Amniotic stem cell (primary cell): ENCODE results near the gene TFR2.

Source experiments
- DNase-seq: peaks from one replicate; lab custom pipeline; 2025; lab: John Stamatoyannopoulos, UW

TFR2 gene

DNA sequence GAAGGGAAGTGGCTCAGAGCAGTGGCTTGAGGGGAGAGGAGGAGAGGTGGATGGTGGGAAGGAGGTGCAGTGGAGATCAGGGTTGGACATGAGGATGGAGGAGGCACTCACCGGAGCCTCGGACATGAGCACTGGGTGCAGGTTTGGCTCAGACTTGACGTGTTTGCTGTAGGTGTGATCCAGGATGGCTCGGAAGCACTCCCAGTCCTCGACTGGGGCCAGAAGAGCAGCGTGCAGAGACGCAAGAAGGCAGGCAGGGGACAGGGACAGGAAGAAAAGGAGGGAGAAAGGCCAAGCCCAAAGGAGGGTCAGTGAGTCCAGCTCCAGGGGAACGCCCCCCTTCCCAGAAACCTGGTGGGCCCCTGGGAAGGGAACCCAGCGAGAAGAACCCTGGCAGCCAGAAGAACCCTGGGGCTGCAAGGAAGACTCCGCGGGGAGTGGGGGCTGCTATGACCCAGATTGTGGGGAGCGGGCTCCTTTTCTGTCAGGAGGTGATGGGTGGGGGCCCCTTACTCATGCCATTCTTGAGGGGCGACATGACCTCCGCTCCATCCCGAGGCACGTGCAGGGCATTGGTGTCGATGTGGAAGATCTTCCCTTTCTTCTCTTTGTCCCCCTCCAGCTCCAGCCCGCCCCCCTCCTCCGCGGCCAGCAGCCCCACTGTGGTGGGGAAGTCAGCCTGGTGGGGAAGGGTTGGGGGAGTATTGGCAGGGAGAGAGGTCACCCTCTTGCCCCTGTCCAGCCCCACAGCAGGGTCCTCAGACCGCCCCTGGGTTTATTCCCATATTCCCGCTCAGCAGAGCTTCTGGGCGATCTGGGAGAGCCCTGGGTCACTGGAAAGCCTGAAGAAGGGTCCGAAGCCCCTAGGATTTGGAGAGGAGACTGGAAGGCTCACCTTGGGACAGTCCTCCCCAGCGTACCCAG, 13.8 kb upstream of the TFR2 start:
- DNase-seq = no peak

DNA sequence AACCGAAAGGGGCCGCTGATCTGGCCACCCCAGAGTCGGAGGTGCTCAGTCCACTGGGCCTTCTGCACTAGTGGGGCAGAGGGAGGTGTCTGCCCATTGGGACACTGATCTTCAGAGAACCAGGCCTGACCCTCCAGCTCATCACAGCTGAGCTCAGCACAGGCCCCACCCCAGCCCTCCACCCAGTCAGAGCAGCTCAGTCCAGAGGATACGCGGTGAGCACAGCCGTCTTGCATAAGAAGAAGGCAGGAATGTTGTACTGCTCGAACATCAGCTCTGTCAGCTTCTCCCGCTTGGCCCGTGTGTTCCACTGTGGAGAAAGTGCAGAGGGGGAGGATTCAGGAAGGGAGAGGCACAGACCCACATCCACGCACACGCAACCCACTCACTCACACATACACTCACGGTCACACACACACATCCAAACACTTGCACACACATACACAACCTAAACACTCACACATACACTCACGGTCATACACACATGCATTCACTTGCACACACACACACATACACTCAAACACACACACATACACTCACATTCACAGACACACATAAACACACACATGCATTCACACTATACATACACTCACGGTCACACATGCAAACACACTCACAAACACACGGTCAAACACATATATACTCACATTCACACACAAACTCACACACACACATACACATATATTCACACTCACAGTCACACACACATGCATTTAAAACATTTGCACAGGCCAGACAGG, 8.6 kb upstream of the TFR2 start:
- DNase-seq = no peak

- no peak for DNase-seq
These were observed 1.2 kb upstream of the TFR2 start for GRCh38 chr7:100642534-100642907.

DNA sequence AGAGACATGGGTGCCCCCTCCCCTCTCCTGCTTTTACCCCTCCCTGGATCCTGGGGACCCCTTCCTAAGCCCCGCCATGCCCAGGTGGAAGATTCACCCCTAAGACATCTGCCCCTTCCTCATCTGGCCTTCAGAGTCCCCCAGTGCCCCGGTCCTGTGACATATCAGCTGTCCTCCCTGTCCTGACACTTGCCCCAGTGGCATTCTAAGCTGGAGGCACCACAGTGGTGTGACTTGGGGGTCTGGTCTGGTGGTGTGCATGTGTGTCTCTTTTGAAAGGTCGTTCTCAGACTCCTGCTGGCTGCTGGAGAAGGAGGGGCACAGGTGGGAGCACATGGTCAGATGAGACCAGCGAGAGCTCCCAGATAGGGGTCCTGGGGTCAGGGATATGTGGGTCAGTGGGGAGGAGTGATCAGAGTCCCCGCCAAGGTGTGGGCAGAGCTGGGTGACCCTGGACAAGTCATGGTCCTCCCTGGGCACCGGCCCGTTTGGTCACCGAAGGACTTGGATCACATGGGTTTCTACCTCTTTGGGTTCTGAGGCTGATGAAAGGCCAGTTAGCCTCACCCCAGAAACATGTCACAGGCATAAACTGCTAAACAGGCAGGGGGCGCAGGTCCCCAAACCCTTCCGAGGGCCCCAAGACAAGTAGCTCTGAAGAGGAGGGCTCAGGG, 645 bp upstream of the TFR2 start:
- no peak for DNase-seq

DNA sequence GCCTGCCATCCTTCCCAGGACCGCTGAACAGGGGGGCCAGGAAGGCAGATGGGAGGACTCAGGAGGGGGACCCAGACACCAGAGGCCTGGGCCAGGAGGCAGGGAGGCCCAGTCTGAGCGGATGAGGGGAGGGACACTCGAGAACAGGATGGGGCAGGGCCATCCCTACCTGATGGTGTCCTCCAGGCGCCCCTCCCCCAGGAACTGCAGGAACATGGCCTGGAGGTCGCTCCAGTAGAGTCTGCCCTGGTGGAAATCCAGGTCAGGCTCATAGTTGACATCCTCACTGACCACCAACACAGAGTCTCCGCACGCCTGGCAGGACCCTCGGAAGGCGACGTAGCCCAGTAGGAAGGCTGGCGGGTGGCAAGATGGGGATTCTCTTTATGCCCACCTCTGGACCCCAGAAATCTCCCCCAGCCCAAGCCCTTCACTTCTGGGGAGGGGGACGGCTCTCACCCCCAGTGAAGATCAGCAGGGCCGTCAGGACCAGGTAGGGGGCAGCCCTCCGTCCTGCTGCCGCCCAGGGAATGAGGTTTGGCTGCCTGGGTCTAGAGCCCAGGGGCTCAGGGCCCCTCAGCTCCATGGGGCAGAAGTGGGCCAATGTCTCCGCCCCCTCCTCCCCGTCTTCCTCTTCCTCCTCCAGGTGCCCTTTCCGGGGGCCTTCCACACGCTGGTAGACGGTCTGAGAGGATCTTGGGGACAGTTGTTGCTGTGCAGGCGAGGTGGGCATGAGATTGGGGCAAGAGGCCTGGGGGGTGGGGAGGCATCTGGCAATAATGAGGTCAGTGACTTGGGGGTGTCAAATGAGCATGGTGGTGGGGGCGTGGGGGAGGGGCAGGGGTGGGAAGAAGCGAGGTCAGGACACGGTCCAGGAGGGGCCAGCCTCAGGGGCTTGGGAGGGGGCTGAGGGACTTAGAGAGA, 573 bp downstream of the TFR2 start:
- DNase-seq = no peak

DNA sequence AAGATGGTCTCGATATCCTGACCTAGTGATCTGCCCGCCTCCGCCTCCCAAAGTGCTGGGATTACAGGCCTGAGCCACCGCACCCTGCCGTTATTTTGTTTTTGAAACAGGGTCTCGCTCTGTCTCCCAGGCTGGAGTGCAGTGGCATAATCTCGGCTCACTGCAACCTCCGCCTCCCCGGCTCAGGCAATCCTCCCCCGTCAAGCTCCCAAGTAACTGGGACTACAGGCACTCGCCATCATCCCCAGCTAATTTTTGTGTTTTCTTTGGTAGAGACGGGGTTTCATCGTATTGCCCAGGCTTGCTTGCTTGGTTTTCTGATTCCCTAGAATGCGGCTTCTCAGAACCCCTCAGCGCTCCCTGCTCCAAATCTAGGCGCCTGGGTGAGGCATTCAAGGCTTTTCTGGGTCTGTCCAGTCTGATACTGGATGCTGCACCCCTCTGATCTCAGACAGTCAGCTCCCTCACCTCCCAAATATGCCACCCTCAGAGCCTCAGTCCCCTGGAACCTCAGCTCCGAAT, 1.3 kb downstream of the TFR2 start:
- no peak for DNase-seq

GRCh38 chr7:100632951-100633717, 8.2 kb downstream of the TFR2 start:
- no peak for DNase-seq

DNA sequence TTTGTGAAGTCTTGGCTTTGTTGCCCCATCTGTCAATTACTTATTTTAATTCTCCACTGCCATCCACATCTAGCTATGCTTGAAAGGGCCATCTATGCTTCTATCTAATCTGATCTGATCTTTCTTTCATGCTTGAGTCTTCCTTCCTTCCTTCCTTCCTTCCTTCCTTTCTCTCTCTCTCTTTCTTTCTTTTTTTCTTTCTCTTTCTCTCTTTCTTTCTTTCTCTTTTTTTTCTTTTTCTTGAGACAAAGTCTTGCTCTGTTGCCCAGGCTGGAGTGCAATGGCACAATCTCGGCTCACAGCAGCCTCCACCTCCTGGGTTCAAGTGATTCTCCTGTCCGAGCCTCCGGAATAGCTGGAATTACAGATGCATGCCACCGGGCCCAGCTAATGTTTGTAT, 11.3 kb downstream of the TFR2 start:
- no peak for DNase-seq

DNA sequence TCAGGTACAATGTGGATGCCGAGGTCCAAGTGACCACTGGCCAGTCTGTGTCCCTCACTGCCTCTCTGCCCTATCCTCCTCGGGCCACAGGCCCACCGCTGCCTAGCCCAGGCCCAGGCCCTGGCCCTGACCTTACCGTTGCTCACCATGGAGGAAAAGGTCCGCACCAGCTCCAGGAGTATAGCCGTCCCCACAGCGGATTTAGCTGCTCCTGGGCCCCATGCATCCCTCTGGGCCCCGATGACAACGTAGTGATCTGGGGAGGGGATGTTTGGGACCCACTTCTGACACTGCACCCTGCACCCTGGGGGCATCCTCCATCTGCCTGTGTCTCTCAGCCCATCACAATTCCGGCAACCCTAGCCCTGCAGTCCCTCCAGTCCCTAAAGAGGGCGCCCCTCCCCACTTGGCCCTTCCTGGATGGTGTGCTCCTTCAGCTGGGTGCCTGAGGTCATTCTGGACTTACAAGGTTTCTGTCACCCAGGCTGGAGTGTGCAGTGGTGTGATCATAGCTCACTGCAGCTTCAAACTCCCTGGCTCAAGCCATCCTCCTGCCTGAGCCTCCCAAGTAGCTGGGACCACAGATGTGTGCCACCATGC, 12.1 kb downstream of the TFR2 start:
- no peak for DNase-seq

- no peak for DNase-seq
These were observed 14.2 kb downstream of the TFR2 start for GRCh38 chr7:100627238-100627549.

DNA sequence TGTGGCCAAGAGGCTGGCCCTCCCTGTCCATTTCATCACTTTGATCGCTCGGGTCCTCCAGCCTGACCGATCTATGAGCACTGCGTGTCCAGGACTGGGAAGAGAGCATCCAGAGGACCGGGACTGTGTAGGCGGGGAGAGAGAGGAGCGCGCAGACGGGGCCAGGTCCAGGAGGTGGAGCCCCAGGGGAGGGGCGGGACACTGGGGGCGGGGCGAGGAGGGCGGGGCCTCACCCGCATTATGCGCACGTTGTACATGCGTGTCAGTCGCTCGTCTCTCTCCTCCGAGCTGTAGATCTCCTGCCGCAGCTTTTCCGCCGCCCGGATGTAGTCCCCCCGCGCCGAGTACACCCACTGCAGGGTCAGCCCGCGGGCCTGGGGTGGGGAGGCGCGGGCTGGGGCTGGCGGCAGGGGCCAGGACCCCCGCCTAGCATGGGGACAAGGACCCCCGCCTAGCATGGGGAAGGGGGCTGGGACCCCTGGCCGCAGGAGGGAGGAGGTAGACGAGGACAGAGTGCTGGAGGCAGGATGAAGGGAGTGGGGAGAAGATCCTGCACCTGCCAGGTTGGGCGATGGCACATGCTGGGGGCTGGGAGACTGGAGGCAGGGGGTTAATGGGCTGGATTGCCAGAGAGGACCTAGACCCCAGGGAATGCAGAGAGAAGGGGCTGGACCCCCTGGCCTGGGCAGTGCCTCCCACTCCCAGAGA, 14.7 kb downstream of the TFR2 start:
- DNase-seq = peak; percentile 47

DNA sequence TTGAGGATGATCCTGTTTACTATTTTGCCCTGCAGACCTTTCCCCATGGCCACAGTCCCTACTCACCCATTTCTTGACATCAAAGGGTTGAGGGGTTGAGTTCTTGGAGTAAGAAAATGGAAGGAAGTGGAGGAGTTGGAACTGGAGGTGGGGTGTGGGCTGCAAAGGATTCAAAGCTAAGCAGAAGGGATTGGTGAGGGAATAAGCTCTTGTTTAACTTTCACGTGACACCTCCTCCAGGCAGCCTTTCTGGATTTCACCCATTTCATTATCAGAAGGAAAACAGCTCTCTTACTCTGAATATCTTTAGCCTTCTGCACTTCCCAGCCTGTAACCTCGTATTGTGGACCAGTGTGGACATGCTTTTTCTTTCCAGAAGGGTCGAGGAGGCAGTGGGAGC, 15.3 kb downstream of the TFR2 start:
- no peak for DNase-seq

DNA sequence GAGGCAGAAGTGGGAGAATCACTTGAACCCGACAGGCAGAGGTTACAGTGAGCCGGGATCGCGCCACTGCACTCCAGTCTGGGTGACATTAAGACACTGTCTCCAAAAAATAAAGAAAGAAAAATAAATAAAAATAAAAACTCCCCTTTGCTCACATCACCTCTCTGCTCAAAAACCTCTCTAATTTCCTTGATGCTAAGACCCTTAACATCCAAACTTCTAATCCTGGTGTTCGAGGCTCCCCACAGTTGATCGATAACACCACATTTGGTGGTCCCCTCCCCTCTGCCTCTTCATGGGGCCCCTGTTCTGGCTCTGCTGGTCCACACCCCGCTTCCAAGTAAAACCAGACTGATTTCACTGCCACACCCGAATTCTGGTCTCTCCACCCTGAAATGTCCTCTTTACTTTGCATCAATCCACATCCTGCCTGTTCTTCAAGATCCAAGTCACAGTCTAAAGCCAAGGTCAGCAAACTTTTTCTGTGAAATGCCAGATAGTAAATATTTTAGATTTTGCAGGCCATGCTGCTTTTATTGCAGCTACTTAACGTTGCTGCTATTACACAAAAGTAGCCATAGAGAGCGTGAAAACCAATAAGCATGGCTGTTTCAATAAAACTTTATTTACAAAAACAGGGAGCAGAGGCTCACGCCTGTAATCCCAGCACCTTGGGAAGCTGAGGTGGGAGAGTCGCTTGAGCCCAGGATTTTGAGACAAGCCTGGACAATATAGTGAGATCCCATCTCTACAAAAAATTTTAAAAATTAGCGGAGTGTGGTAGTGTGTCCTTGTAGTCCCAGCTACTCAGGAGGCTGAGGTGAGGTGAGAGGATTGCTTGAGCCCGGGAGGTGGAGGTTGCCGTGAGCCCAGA, 17.2 kb downstream of the TFR2 start:
- no peak for DNase-seq

- no peak for DNase-seq
These were observed 19.8 kb downstream of the TFR2 start for GRCh38 chr7:100621554-100621953.

DNA sequence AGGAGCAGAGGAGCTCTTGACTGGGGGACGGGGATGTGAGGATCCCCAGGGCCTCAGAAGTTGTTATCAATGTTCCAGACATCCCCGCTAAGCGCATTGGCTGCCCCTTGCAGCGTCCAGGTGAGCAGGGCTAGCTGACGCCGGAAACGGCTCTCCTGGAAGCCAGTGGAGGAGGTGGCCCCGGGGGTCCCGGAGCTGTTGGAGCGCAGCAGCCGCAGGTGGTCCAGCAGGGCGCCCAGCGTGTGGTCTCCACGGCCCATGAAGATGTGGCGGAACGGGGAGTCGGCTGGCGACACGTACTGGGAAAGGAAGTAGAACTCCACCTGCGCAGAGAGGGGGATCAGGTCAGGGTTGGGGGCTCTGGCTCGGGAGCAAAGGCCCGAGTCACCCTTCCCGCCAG, 20.5 kb downstream of the TFR2 start:
- DNase-seq = no peak

GRCh38 chr7:100620239-100620638, 21.1 kb downstream of the TFR2 start:
- DNase-seq = no peak

DNA sequence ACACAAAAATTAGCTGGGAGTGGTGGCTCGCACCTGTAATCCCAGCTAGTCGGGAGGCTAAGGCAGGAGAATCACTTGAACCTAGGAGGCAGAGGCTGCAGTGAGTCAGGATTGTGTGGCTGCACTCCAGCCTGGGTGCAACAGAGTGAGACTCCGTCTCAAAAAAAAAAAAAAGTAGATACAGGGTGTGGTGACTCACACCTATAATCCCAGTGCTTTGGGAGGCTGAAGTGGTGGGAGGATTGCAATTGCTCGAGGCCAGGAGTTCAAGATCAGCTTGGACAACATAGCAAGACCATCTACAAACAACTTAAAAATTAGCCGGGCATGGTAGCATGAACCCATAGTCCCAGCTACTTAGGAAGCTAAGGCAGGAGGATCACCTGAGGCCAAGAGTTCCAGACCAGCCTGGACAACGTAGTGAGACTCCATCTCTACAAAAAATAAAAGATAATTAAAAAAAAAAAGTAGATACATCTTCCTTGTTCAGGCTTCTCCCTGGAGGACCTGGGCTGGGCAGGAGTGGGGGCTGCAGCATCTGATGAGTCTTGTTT, 27.0 kb downstream of the TFR2 start:
- no peak for DNase-seq

GRCh38 chr7:100613412-100614175, 27.8 kb downstream of the TFR2 start:
- no peak for DNase-seq
